ENCODE data around the gene TRA2A. TPM values are rescaled to one million over a fixed set of nuclear protein-coding genes. Genes with fewer than 3 reads are reported as not detected.
A peak's percentile ranks its signal among the peaks of the same experiment; 100 is the strongest.
"Not testable (repeated sequence)": the region's sequence is repeated elsewhere in the genome, so short reads cannot be mapped to it uniquely, and the experiment has no call there.

TRA2A gene
- total RNA-seq, 5 donors from 2014 or later (not counting 1 experiment from before 2014, with no cell fraction given): 105 to 246 (median 119) TPM

GRCh38 chr7:23490357-23491135 lies 41.2 kb downstream of the TRA2A start:
- no peaks in the 10 kb centered on the region for H3K36me3 Mint-ChIP-seq
- Histone ChIP-seq H3K27ac (ENCODE audit: low read length) (peak overlapping the region; percentile 67), H3K9me3 (no peaks in the 10 kb centered on the region), H3K4me3 (ENCODE audit: control insufficient read depth in 1 of 2, extremely low read depth in 1 of 2, low read length in 1 of 2) (peak overlapping the region; percentile 61 to 77), H3K27me3 (replicated peaks in 1 of 2; ENCODE audit: control insufficient read depth in 2 of 2, extremely low read depth in 1 of 2, insufficient read depth in 2 of 2, low read length in 1 of 2) (no peaks in the 10 kb centered on the region), H3K36me3 (ENCODE audit: control insufficient read depth in 2 of 2, extremely low read depth in 1 of 2, insufficient read depth in 1 of 2, low read length in 1 of 2) (no peaks in the 10 kb centered on the region), H3K4me1 (ENCODE audit: control insufficient read depth in 1 of 2, extremely low read depth in 1 of 2, insufficient read depth in 2 of 2, low read length in 2 of 2) (peaks cover 2 to 13% of the 10 kb centered on the region in 2 experiments)
- peaks cover 4 to 9% (median 6%) of the 10 kb centered on the region in 3 donors for H3K4me1 Mint-ChIP-seq
- H3K9me3 Mint-ChIP-seq: no peaks in the 10 kb centered on the region
- peak overlapping the region; percentile 79 to 81 (median 80) for H3K4me3 Mint-ChIP-seq
- WGBS (ENCODE audit: insufficient coverage): 42% methylated on average over 42 of the region's 56 CpGs
- H3K27me3 Mint-ChIP-seq: no peaks in the 10 kb centered on the region
- ATAC-seq (replicated peaks in 1 of 4) (peak; percentile 90 to 91 (median 91)), DNase-seq (peak in 34 of 35 experiments; percentile 38 to 75 (median 60))
- POLR2A ChIA-PET: interaction anchor here (0.6 to 1.5 kb wide), 5 partner anchors 18 to 192 kb away, joined by 3 to 5 read pairs (median 3); no protein-coding TSS in a partner anchor
- CTCF ChIA-PET: interaction anchor here (0.6 to 1.4 kb wide), 6 partner anchors 26 to 1331 kb away, joined by 3 to 8 read pairs (median 4); no protein-coding TSS in a partner anchor
- H3K27ac Mint-ChIP-seq: peak overlapping the region; percentile 64 to 67

- H3K36me3 Mint-ChIP-seq; H3K4me1 Mint-ChIP-seq; H3K36me3 ChIP-seq (ENCODE audit: control insufficient read depth in 2 of 2, extremely low read depth in 1 of 2, insufficient read depth in 1 of 2, low read length in 1 of 2); H3K27ac Mint-ChIP-seq; H3K27me3 ChIP-seq (replicated peaks in 1 of 2; ENCODE audit: control insufficient read depth in 2 of 2, extremely low read depth in 1 of 2, insufficient read depth in 2 of 2, low read length in 1 of 2); CTCF ChIA-PET; ATAC-seq (replicated peaks in 1 of 4); H3K27ac ChIP-seq (ENCODE audit: low read length); H3K4me3 Mint-ChIP-seq; H3K4me3 ChIP-seq (ENCODE audit: control insufficient read depth in 1 of 2, extremely low read depth in 1 of 2, low read length in 1 of 2); POLR2A ChIA-PET; H3K27me3 Mint-ChIP-seq; H3K9me3 Mint-ChIP-seq; H3K9me3 ChIP-seq; DNase-seq: not testable (repeated sequence)
- H3K4me1 ChIP-seq (ENCODE audit: control insufficient read depth in 1 of 2, extremely low read depth in 1 of 2, insufficient read depth in 2 of 2, low read length in 2 of 2): peaks cover 2 to 13% of the 10 kb centered on the region in 2 experiments
- no CpG with 5 or more reads among the region's 13 CpGs for WGBS (ENCODE audit: insufficient coverage)
These were observed 43.1 kb downstream of the TRA2A start for GRCh38 chr7:23488714-23489113.

GRCh38 chr7:23487670-23488069 lies 44.1 kb downstream of the TRA2A start:
- peaks cover 4 to 9% (median 6%) of the 10 kb centered on the region in 3 donors for H3K4me1 Mint-ChIP-seq
- no peak for ATAC-seq (replicated peaks in 1 of 4)
- H3K36me3 Mint-ChIP-seq: no peaks in the 10 kb centered on the region
- no peak overlapping the region for H3K4me3 Mint-ChIP-seq
- peaks cover 2 to 13% of the 10 kb centered on the region in 2 experiments for H3K4me1 ChIP-seq (ENCODE audit: control insufficient read depth in 1 of 2, extremely low read depth in 1 of 2, insufficient read depth in 2 of 2, low read length in 2 of 2)
- no peak overlapping the region for H3K4me3 ChIP-seq (ENCODE audit: control insufficient read depth in 1 of 2, extremely low read depth in 1 of 2, low read length in 1 of 2)
- H3K9me3 ChIP-seq: no peaks in the 10 kb centered on the region
- POLR2A ChIA-PET: no interaction called here
- H3K27me3 Mint-ChIP-seq: peaks cover 0 to 2% of the 10 kb centered on the region in 2 donors
- no CpG with 5 or more reads among the region's 4 CpGs for WGBS (ENCODE audit: insufficient coverage)
- peaks cover 0 to 4% of the 10 kb centered on the region in 2 experiments for H3K27me3 ChIP-seq (replicated peaks in 1 of 2; ENCODE audit: control insufficient read depth in 2 of 2, extremely low read depth in 1 of 2, insufficient read depth in 2 of 2, low read length in 1 of 2)
- no peak overlapping the region for H3K27ac Mint-ChIP-seq
- no peaks in the 10 kb centered on the region for H3K36me3 ChIP-seq (ENCODE audit: control insufficient read depth in 2 of 2, extremely low read depth in 1 of 2, insufficient read depth in 1 of 2, low read length in 1 of 2)
- H3K27ac ChIP-seq (ENCODE audit: low read length): no peak overlapping the region
- no peaks in the 10 kb centered on the region for H3K9me3 Mint-ChIP-seq
- CTCF ChIA-PET: interaction anchor here in 1 of 2 donors (0.6 kb wide), 1 partner anchor 26 kb away, joined by 3 read pairs; no protein-coding TSS in a partner anchor
- no peak for DNase-seq

- H3K4me1 ChIP-seq (ENCODE audit: control insufficient read depth in 1 of 2, extremely low read depth in 1 of 2, insufficient read depth in 2 of 2, low read length in 2 of 2): peaks cover 2 to 13% of the 10 kb centered on the region in 2 experiments
- H3K4me3 ChIP-seq (ENCODE audit: control insufficient read depth in 1 of 2, extremely low read depth in 1 of 2, low read length in 1 of 2): no peak overlapping the region
- peaks cover 4 to 9% (median 6%) of the 10 kb centered on the region in 3 donors for H3K4me1 Mint-ChIP-seq
- H3K9me3 Mint-ChIP-seq: no peaks in the 10 kb centered on the region
- H3K27ac ChIP-seq (ENCODE audit: low read length): no peak overlapping the region
- H3K27ac Mint-ChIP-seq: no peak overlapping the region
- ChIA-PET CTCF (interaction anchor here in 1 of 2 donors (0.6 kb wide), 1 partner anchor 181 kb away, joined by 3 read pairs; no protein-coding TSS in a partner anchor), POLR2A (interaction anchor here (0.5 to 0.7 kb wide), 5 partner anchors 28 to 140 kb away, joined by 3 to 4 read pairs (median 3); no protein-coding TSS in a partner anchor)
- DNase-seq: no peak
- peaks cover 4 to 13% of the 10 kb centered on the region in 2 donors for H3K27me3 Mint-ChIP-seq
- H3K36me3 Mint-ChIP-seq: no peaks in the 10 kb centered on the region
- no peak for ATAC-seq (replicated peaks in 1 of 4)
- peaks cover 0 to 5% of the 10 kb centered on the region in 2 experiments for H3K27me3 ChIP-seq (replicated peaks in 1 of 2; ENCODE audit: control insufficient read depth in 2 of 2, extremely low read depth in 1 of 2, insufficient read depth in 2 of 2, low read length in 1 of 2)
- no peaks in the 10 kb centered on the region for H3K9me3 ChIP-seq
- no peak overlapping the region for H3K4me3 Mint-ChIP-seq
- no peaks in the 10 kb centered on the region for H3K36me3 ChIP-seq (ENCODE audit: control insufficient read depth in 2 of 2, extremely low read depth in 1 of 2, insufficient read depth in 1 of 2, low read length in 1 of 2)
- 92% methylated on average over 2 of the region's 13 CpGs for WGBS (ENCODE audit: insufficient coverage)
These were observed 45.6 kb downstream of the TRA2A start for GRCh38 chr7:23486002-23486773.

DNA sequence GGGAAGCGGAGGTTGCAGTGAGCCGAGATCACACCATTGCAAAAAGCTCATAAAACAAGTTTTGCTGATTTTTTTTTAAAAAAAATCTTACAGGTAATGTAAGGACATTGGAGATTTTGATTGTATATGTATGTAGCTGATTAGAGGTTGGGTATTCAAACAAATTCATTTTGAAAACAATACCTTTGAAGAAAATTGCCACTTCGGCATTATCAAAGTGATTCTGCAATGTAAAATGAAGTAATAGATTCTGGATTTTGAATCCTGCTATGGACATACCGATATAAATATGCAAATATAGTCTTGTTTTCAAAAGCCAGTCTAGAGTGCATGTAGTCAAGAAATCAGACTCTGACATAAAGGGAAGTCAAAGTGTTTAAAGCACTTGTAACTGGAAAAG lies 49.1 kb downstream of the TRA2A start:
- no peak overlapping the region for H3K27ac Mint-ChIP-seq
- no peak overlapping the region for H3K4me3 Mint-ChIP-seq
- no peak overlapping the region for H3K4me3 ChIP-seq (ENCODE audit: control insufficient read depth in 1 of 2, extremely low read depth in 1 of 2, low read length in 1 of 2)
- WGBS (ENCODE audit: insufficient coverage): 100% methylated on average over 1 of the region's 4 CpGs
- POLR2A ChIA-PET: no interaction called here
- H3K9me3 Mint-ChIP-seq: no peaks in the 10 kb centered on the region
- peaks cover 13 to 29% of the 10 kb centered on the region in 2 donors for H3K27me3 Mint-ChIP-seq
- no peak for DNase-seq
- H3K27me3 ChIP-seq (replicated peaks in 1 of 2; ENCODE audit: control insufficient read depth in 2 of 2, extremely low read depth in 1 of 2, insufficient read depth in 2 of 2, low read length in 1 of 2): peaks cover 0 to 17% of the 10 kb centered on the region in 2 experiments
- H3K9me3 ChIP-seq: no peaks in the 10 kb centered on the region
- CTCF ChIA-PET: interaction anchor here in 1 of 2 donors (0.6 to 0.7 kb wide), 2 partner anchors 40 to 50 kb away, joined by 3 read pairs; no protein-coding TSS in a partner anchor
- ATAC-seq (replicated peaks in 1 of 4): no peak
- H3K36me3 ChIP-seq (ENCODE audit: control insufficient read depth in 2 of 2, extremely low read depth in 1 of 2, insufficient read depth in 1 of 2, low read length in 1 of 2): no peaks in the 10 kb centered on the region
- H3K36me3 Mint-ChIP-seq: no peaks in the 10 kb centered on the region
- no peaks in the 10 kb centered on the region for H3K4me1 ChIP-seq (ENCODE audit: control insufficient read depth in 1 of 2, extremely low read depth in 1 of 2, insufficient read depth in 2 of 2, low read length in 2 of 2)
- no peaks in the 10 kb centered on the region for H3K4me1 Mint-ChIP-seq
- H3K27ac ChIP-seq (ENCODE audit: low read length): no peak overlapping the region
